Activated CD4-positive, alpha-beta T cell treated with anti-CD3 and anti-CD28 coated beads for 24 hours (primary cell): Measurements from ENCODE around the gene PREB.

Experiments
- DNase-seq, 2 donors: peaks; one replicate each; pipeline ENCODE4 v3.0.0-alpha.2; 2020; ENCODE audit warnings: low read depth in 2 of 2

The PREB gene

DNA sequence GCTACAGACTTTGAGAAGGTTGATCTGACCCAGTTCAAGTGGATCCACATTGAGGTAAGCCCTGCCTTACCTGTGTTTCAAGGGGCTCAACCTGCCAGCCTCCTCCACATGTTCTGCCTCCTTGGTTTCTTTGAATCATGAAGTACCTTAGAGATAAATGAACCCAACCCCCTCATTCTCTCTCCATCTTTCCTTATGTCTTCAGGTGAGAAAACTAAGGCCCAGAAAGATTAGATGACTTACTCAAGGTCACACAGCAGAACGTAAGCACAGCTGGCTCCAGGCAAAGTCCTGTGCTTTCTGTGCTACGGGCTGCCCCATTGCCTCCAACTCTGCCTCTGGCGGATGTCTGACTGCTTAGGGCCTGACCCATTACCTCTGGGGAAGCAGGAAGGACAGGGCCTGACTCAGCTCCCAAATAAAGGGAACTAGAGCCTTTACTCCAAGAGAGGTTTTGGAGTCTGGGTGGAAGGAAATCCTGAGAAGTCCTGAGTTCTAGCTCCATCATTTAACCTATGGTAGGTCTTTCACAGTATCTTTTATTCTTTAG, 37.6 kb downstream of the PREB start:
- no peak for DNase-seq

DNA sequence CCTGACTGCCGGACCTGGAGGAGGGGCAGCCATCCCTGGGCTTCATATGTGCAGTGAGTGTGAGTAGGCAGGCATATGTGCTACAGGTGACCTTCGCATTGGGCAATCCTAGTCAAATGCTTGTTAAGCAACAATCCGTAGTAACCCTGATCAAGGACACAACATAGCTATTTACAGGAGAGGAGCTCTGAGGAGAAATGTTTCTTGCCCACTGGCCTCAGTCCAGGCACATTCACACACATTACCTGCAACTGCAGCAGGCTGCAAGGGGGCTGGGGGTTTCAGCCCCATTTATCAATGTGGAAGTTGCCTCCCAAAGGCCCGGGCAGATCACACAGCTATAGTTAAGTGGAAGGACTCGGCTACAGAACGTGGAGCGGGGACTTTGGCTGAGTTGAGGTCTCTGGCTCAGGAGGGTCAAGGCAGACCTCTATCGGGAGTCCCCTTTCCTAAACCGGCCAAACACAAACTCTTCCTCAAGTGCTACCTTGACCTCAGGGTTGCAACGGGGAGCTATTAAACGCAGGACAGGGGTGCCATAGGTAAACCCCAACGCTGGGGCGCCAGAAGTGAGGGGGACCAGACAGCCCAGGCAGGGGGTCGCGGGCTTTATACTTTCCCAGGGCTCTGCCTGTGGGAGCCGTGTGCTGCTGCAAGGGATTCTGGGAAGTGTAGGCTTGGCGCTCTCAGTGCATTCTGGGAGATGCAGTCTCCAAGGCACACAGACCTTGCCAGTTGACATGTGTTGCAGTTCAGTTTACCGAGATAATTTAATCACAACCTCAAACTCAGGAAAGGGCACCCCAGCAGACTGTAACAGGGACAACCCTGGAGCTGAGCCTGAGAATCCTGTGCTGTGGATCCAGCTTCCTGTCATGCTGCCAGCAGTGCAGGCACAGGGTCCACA, 38.4 kb downstream of the PREB start:
- peak in 1 of 2 donors; percentile 32 for DNase-seq

DNA sequence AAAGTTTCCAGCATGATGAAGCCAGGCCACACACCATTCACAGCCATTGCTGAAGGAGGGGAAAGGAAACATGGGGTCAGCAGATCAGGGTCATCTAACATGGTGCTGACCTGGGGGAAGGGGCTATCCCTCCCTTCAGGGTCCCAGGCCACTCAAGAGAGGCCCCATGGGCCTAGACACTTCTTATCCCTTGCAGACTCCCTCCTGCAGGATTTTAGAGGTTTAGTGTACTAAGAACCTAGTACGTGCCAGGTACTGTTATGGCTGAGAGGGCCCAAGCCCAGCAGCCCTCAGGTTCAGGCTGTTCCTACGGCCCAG, 39.0 kb downstream of the PREB start:
- DNase-seq: no peak

DNA sequence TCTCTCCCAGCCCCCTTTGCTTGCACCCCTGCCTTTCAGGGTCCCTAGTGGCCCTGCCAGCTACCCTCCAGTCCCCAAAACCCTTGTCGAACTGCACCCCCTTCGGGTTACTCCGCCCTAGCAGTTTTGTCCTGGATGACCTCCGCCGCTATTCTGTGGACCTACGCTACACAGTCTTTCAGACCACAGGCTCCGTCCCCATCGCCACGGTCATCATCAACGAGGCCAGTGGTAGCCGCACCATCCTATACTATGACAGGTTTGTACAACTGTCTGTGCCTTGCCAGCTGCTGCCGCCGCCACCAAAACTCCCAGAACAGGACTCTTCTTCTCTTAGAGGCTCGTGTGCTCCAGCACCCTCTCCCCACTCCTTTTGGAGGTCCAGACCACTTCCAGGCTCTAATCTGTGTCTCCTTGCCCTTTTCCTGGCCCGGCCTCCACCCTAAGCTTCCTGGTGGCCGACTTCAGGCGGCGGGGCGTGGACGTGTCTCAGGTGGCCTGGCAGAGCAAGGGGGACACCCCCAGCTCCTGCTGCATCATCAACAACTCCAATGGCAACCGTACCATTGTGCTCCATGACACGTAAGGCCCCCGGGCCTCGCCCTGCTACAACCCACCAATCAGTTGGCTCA, 40.0 kb downstream of the PREB start:
- no peak for DNase-seq

DNA sequence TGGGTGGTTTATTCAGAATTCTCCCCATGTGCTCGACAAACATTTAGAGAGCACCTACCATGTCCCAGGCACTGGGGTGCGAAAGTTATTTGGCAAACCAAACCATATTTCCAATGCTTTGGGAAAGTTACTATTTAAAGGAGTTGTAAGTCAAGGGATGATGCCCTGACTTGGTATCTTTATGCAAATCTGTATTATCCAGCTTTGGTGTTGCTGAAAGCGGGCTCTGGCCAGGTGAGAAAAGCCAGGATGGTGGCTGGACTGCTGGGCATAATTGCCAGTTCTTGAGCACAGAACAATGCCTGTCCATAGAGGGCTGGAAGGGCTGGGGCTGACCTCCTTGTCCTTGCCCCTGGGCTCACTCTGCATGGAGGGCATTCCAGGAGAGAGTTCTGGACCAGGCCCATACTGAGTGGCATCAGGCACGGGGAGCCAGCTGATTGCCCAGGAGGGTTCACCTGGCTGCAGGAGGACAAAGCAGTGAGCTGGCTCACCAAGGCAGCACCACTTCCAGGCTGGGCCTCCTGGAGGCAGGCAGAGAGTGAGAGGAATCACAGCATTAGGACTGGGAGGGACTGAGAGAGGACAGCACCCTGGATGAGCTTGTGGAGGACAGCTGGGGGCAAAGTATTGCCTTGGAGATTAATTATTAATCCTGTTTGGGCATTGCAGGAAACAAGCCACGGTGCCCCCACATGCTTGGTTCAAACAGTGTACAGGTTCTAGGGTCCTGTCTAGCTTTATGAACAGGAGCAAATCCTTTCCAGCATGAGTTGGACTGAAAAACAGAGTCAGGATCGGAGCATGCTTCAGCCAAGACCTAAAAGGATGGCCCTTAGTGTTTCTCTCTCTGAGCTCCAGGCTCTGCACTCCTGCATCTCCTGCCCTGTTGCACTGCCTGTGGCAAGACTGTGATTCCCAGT, 40.7 kb downstream of the PREB start:
- no peak for DNase-seq

DNA sequence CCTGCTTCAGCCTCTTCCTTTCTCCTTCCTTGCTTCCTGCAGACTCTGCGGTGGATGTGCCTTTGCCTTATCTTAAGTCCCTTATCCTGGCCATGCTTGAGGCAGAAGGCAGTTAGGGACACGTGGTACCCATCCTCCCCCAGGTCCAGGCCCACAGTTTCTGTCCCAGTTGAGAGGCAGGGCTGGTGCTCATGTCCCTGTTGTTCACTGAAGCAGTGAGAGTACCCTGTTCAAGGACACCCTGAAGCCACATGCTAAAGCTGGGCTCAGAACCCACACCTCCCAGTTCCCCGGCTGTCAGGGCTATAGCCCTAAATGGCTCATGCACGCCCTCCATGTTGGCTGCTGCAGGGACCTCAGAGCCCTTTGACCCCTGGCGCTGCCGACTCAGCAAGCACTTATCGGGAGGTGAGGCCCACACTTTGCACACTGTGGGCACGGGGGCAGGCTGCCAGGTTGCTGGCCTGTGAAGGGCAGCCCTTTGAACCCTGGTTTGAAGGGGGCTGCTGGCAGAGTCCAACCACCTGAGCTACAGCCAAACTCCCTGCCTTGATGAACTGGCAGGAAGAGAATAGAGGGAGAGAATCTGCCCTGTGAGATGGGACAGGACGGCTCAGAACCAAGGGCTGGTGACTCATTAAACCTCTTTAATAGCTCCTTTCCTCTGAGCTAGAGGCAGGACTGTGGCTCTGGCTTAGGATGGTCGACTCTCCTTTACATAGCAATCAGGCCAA, 41.6 kb downstream of the PREB start:
- no peak for DNase-seq

DNA sequence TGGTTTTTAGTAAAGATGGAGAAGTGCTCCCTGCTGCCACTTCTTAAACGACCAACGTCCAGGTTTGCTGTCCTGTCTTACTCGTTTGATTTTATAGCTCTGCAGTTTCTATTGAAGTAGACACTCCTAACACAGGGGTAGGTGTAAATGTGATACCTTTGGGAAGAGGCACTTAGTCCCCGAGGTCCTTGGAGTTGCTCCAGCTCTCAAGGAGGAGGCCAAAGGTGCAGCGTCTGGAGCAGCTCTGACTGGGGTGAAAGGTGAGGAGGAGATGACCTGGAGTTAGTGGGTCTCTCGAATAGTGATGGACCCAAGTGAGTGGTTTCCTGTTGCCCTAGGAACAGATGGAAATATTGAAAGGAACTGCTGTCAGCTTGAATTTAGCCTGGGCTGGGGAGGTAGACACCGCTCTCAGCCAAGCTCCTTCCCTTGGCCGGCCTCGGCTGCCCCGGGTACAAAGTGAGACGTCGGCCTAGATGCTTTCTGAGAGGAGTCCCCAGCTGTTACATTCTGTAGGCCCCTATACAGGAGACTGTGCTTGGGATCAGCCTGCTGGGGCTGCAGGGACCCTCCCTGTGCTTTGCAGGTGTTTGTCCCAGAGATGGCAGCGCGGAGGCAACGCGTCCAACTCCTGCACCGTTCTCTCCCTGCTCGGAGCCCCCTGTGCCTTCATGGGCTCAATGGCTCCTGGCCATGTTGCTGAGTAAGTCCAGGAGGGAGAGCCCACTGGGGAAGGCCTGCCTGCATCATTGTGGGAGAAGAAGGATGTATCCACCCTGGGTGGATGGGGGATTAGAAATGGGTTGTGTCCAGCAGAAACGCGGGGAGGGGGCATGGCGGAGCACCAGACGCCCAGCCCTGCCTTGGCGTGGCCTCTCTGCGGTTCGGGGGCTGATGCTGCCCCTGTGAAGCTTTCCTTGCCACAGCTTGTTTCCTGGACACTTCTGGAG, 42.4 kb downstream of the PREB start:
- DNase-seq: no peak

DNA sequence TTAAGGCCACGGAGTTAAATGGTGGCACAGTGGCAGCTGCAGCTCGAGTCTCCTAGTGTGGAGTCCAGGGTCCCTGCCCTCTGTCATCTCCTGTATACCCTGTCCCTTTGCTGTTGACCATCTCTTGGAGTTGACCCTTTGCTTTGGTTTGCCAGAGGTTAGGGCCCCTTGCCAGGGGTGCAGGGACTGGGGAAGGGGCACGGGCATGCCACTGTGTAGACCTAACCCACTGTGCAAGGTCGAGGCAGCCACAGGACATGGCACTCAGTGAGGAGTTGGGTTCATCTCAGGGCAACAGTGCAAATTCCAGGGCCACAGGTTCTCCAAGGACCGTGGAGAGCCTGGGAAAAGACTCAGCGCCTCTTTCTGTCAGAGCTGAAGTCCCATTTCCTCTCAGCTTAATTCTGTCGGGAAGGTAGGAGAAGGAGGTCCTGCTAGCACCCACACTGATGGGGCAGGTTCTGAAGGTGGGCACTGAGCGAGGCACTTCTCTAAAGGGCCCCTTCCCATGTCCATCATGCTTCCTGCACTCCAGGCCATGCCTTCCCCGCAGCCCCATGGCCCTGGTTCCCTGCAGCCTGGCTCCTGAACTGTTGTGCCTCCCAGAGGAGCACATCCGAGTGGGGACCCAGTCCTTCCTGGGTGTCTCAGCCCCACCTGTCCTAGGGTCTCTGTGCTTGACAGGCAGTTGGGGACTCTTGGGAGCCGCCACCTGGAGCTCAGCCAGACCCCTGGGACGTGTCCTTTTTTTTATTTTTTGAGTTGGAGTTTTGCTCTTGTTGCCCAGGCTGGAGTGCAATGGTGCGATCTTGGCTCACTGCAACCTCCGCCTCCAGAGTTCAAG, 45.1 kb downstream of the PREB start:
- no peak for DNase-seq

DNA sequence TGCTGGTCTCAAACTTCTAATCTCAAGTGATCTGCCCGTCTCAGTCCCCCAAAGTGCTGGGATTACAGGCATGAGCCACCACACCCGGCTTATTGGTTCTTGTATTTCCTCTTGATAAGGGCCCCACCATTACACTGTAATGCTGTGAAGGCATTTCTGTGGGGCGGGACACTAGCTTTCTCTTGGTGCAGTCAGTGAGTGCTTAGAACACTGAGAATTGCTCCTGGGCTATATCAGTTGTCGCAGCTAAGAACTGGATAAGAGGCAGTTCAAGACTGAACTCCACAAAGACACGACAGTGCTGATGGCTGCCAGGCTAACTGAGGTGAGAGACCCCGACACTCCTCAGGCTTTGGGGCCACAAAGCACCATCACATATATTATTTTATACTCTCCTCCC, 45.8 kb downstream of the PREB start:
- no peak for DNase-seq

DNA sequence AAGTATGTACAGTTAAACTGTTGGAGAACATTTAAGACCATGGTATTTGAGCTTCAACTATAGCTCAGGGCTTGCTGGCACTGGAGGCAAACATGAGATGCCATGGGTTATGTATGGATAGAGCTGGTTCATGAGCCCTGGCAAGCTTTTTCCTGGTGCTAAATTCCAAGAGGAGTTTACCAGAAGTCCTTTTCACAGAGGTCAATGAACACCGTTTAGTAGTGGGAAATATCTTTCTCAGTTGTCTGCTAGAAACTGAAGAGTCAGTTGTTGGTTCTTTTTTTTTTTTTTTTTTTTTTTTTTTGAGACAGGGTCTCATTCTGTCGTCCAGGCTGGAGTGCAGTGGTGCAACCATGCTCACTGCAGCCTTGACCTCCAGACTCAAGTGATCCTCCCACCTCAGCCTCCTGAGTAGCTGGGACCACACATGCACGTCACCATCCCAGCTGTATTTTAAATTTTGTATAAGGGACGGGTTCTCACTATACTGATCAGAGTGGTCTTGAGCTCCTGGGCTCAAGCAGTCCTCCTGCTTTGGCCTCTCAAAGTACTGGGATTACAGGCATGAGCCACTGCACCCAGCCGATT, 46.5 kb downstream of the PREB start:
- no peak for DNase-seq

DNA sequence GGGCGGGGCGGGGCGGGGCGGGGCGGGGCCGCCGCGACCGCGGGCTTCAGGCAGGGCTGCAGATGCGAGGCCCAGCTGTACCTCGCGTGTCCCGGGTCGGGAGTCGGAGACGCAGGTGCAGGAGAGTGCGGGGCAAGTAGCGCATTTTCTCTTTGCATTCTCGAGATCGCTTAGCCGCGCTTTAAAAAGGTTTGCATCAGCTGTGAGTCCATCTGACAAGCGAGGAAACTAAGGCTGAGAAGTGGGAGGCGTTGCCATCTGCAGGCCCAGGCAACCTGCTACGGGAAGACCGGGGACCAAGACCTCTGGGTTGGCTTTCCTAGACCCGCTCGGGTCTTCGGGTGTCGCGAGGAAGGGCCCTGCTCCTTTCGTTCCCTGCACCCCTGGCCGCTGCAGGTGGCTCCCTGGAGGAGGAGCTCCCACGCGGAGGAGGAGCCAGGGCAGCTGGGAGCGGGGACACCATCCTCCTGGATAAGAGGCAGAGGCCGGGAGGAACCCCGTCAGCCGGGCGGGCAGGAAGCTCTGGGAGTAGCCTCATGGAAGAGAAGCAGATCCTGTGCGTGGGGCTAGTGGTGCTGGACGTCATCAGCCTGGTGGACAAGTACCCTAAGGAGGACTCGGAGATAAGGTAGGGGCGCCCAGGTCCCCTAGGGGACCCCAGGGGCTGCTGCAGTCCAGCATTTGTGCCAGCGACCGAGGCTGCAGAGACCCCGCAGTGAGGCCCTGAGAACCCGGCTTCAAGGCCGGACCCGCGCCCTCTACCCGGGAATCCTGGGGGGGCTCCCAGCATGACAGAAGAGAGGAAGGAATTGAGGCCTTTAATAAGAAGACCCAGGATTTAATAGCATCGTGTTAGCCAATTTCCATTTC, 47.5 kb downstream of the PREB start, which contains the start of gene KHK:
KHK (plus strand) TSS at position 49 of the 870 bp plus-strand sequence; CDS start at position 537, 488 bp downstream.
- no peak for DNase-seq

DNA sequence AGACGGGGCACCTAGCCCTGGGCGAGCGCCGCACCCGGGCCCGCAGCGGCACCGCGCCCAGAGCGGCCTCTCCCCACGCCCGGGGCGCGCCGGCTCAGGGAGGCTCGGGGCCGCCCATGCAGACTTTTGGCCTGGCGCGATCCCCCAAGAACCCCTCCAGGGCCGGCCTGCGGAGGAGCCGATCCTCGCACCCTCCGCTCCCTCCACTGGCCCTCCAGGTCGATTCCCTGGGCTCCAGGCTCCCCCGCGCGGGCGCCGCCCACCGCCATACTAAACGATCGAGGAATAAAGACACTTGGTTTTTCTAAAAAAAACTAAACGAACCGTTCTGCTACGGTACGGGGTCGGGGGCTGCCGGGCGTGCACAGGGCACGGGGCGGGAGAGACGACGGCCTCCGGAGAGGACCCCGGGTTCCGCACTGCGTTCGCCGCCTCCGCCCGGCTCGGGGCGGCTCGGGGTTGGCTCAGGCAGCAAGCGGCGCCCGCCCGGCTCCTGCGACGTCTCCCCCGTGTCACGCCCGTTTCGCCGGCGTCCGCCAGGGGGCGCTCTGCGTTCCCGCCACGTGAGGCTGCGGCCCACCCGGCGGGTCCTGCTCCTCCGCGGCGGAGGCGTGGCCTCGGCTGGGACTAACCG, 48.2 kb downstream of the PREB start:
- DNase-seq: peak; percentile 94 to 97

DNA sequence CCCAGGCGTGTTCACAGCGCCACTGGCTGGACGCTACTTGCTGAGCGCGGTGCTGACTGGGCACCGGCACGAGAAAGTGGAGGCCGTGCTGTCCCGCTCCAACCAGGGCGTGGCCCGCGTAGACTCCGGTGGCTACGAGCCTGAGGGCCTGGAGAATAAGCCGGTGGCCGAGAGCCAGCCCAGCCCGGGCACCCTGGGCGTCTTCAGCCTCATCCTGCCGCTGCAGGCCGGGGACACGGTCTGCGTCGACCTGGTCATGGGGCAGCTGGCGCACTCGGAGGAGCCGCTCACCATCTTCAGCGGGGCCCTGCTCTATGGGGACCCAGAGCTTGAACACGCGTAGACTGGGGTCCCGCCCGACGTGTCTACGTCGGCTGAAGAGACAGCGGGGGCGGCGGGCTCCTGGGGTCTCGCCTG, 48.8 kb downstream of the PREB start:
- DNase-seq: no peak

DNA sequence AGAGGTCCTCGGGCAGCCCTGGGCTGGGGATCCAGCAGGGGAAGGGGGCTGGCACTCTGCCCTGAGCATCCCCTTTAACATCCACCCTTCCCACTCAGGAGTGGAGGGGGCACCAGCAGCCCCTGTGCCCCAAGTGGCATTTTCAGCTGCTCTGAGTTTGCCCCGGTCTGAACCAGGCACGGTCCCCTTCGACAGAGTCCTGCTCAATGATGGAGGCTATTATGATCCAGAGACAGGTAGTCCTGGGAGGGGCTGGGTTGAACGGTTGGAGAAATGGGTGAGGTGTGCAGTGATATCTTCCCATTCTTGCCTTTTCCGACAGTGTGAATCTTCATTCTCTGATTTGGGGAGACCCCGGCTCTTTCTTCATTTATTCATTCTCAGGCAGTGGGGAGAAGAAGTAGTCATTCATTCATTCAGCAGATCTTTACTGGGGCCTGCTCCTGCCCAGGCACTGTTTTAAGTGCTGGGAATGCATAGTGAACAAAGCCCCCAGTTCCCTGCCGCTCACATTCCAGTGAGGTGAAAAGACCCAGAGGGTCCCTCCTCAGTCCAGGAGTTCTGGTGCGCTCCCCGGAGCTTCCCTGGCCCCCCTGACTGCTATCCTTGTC, 49.3 kb downstream of the PREB start:
- no peak for DNase-seq

DNA sequence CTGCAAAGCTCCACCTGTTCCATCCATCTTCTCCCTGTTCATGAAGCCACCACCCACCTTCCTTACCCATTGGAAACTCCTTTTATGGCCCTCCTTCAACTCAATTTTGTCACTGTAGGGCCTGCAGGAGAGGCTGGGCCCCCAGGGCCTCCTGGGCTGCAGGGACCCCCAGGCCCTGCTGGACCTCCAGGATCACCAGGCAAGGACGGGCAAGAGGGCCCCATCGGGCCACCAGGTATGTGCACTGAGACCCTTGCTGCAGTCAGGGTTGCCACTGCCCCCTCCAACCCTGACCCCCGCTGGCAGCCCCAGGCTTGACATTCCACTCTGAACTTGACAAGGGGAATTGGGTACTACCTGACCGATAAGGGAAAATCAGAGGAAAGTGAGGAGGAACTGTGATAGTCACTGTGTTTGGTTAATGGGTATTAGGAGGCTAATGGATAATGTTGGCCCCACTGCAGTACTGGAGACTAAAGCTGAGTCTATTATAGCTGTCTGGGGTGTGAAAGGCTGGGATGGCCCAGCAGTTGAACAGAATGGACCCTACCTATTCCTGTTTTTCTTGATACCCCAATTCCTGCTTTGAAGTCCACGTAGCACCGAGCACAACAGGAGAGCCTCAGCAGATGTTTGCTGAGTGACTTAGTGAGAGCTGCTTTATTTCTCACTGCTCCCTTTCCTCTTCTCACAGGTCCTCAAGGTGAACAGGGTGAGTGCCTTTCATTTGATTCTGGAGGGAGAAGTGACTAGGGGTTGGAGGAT, 50.0 kb downstream of the PREB start:
- no peak for DNase-seq
